ENCODE measurements around the gene SLC40A1. TPM values are rescaled to one million over a fixed set of nuclear protein-coding genes. Genes with fewer than 3 reads are reported as not detected.
"Not testable (repeated sequence)": the region's sequence is repeated elsewhere in the genome, so short reads cannot be mapped to it uniquely, and the experiment has no call there.

SLC40A1 gene
- total and polyA plus RNA-seq, 4 donors: 97.4 to 572 (median 168) TPM

- no peak overlapping the region for H3K27ac ChIP-seq (ENCODE audit: low read depth in 1 of 2, low read length in 2 of 2)
These were observed 27.6 kb upstream of the SLC40A1 start for GRCh38 chr2:189608170-189608569.

GRCh38 chr2:189602233-189602632, 21.6 kb upstream of the SLC40A1 start:
- Histone ChIP-seq H3K36me3 (ENCODE audit: control insufficient read depth in 4 of 4, insufficient read depth in 3 of 4, low read depth in 1 of 4, low read length in 3 of 4) (no peaks in the 10 kb centered on the region), H3K9me3 (ENCODE audit: control insufficient read depth in 4 of 4, low read length in 3 of 4) (no peaks in the 10 kb centered on the region), H3K9ac (ENCODE audit: low read depth in 1 of 2, low read length in 2 of 2) (no peak overlapping the region), H3K27me3 (ENCODE audit: control insufficient read depth in 4 of 4, insufficient read depth in 4 of 4, low read length in 3 of 4) (no peaks in the 10 kb centered on the region), H3K4me1 (ENCODE audit: control insufficient read depth in 4 of 4, insufficient read depth in 4 of 4, low read length in 3 of 4) (no peaks in the 10 kb centered on the region), H3K27ac (ENCODE audit: low read depth in 1 of 2, low read length in 2 of 2) (no peak overlapping the region), H3K4me3 (ENCODE audit: low read depth in 1 of 3, low read length in 3 of 3) (no peak overlapping the region)
- WGBS: 89% methylated on average over 4 of the region's 4 CpGs
- no peak for DNase-seq (ENCODE audit: low spot score)
- no peak for TF ChIP-seq MAX (IDR thresholded peaks at IDR 0.05)
- TF ChIP-seq ATF3 (IDR thresholded peaks at IDR 0.05): no peak
- no peak for TF ChIP-seq RXRA (IDR thresholded peaks at IDR 0.05)
- TF ChIP-seq CTCF (IDR thresholded peaks at IDR 0.05; ENCODE audit: low read depth, low read length, missing input control): no peak
- TF ChIP-seq TAF1 (conservative IDR thresholded peaks at IDR 0.05): no peak
- no peak for TF ChIP-seq ZBTB33 (IDR thresholded peaks at IDR 0.05)
- no peak for TF ChIP-seq NR2F2 (IDR thresholded peaks at IDR 0.05)
- TF ChIP-seq JUND (IDR thresholded peaks at IDR 0.05): no peak
- TF ChIP-seq FOXA1 (IDR thresholded peaks at IDR 0.05): no peak

More at GRCh38 chr2:189608170-189608569, 27.6 kb upstream of the SLC40A1 start:
- 76% methylated on average over 4 of the region's 4 CpGs for WGBS
- H3K27me3 ChIP-seq (ENCODE audit: control insufficient read depth in 4 of 4, insufficient read depth in 4 of 4, low read length in 3 of 4): no peaks in the 10 kb centered on the region
- H3K9me3 ChIP-seq (ENCODE audit: control insufficient read depth in 4 of 4, low read length in 3 of 4): no peaks in the 10 kb centered on the region
- no peak overlapping the region for H3K4me3 ChIP-seq (ENCODE audit: low read depth in 1 of 3, low read length in 3 of 3)
- H3K4me1 ChIP-seq (ENCODE audit: control insufficient read depth in 4 of 4, insufficient read depth in 4 of 4, low read length in 3 of 4): peaks cover 0 to 6% (median 4%) of the 10 kb centered on the region in 4 donors
- no peaks in the 10 kb centered on the region for H3K36me3 ChIP-seq (ENCODE audit: control insufficient read depth in 4 of 4, insufficient read depth in 3 of 4, low read depth in 1 of 4, low read length in 3 of 4)
- no peak for DNase-seq (ENCODE audit: low spot score)
- TF ChIP-seq HNF4A (conservative IDR thresholded peaks at IDR 0.05) (no peak), ZBTB33 (IDR thresholded peaks at IDR 0.05) (no peak), MAX (IDR thresholded peaks at IDR 0.05) (no peak), CTCF (IDR thresholded peaks at IDR 0.05; ENCODE audit: low read depth, low read length, missing input control) (no peak), FOXA1 (IDR thresholded peaks at IDR 0.05) (no peak), YY1 (IDR thresholded peaks at IDR 0.05) (no peak)
- no peak overlapping the region for H3K9ac ChIP-seq (ENCODE audit: low read depth in 1 of 2, low read length in 2 of 2)

- not testable (repeated sequence) for H3K9me3 ChIP-seq (ENCODE audit: control insufficient read depth in 4 of 4, low read length in 3 of 4); H3K27ac ChIP-seq (ENCODE audit: low read depth in 1 of 2, low read length in 2 of 2); H3K27me3 ChIP-seq (ENCODE audit: control insufficient read depth in 4 of 4, insufficient read depth in 4 of 4, low read length in 3 of 4); H3K36me3 ChIP-seq (ENCODE audit: control insufficient read depth in 4 of 4, insufficient read depth in 3 of 4, low read depth in 1 of 4, low read length in 3 of 4); DNase-seq (ENCODE audit: low spot score); H3K4me1 ChIP-seq (ENCODE audit: control insufficient read depth in 4 of 4, insufficient read depth in 4 of 4, low read length in 3 of 4); H3K4me3 ChIP-seq (ENCODE audit: low read depth in 1 of 3, low read length in 3 of 3); H3K9ac ChIP-seq (ENCODE audit: low read depth in 1 of 2, low read length in 2 of 2)
- WGBS: 98% methylated on average over 2 of the region's 2 CpGs
These were observed 21.1 kb upstream of the SLC40A1 start for GRCh38 chr2:189601652-189602051.
